Central memory CD4-positive, alpha-beta T cell (primary cell): ENCODE measurements around the gene NPAS3.

Experiments
- DNase-seq: peaks from one replicate; pipeline ENCODE4 v3.0.0; 2022

Gene NPAS3

DNA sequence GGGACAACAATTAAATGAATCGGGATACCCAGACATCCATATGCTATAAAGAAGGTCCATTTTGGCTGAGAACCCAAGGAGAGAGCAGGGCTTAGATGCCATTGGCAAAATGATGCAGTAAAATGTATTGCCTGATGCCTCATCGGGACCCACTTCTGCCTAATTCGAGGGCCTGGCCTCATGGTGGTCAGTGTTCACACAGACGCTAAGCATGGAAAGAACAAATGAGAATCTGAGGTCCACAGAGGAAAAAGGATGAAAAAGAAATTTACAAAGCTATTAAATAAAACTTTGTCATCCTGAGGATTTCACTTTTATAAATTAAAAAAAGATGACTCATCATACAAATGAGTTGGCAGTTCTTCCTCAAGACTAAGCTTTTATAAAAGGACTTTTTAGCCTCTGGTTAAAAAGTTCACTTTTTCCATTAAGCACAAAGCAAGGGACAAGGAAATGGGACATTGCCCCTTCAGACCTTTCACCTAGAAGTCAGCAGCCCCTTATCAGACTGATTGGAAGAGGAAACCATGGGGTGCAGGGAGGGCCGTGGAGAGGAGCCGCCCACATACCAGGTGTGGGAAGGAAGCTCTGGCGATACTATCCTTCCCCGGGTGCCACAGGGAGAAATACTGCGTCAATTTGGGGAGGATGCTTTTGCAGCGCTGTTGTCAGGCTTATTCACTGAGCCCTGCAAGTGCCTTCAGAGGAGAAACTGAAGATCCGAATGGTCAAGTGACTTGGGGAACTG, 836.2 kb downstream of the NPAS3 start:
- no peak for DNase-seq

DNA sequence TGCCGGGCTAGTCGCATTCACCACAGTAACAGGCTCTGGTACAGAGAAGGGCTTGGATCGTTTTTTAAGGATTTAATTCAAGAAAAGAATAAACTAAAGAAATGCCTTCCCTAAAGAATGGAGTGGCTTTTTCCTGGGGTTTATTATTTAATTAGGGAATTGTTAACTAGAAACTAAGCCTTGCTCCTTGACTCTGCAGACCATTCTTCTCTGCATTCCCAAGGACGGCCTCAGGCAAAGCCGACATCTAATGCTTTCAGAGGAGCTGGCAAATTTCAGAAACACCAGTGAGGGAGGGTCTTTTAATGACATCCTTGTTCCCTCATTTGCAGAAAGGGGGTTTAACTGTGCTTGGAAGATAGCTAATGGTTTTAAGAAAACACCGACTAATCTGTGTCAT, 838.2 kb downstream of the NPAS3 start:
- DNase-seq, result no peak

DNA sequence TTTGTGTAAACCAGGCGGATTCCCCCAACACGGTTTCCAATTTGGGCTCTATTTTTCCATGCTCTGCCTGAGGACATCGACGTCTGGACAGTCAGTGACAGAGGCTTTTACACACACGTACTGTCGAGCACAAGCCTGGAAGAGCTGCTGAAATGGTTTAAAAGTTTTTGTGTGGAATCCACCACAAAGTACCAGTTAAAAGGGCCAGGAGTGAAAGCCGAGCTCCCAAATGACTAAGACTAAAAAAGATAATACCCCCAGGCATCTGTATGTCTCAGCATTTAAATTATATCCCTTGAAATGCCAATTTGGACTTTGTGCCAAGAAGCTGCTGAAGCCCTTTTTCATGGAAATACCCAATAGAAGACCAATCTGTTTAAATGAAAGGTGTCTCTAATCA, 839.0 kb downstream of the NPAS3 start:
- no peak for DNase-seq

DNA sequence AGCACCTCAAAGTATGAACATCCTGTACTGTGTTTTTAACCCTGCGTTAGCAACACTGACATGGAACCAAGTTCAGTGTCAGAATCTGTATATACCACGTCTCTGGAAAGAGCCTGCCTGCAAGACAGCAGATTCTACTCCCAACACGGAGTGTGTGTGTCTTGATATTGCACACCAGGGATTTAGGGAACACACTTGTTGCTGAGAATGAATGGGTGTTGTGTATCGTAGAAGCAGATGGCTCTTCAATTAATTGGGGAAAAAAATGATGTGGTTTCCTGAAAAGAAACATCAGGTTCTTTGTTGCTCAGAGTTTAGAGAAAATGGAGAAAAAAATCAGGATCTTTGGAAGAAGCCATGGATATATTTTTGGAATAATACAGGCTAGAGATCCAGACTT, 841.4 kb downstream of the NPAS3 start:
- no peak for DNase-seq

DNA sequence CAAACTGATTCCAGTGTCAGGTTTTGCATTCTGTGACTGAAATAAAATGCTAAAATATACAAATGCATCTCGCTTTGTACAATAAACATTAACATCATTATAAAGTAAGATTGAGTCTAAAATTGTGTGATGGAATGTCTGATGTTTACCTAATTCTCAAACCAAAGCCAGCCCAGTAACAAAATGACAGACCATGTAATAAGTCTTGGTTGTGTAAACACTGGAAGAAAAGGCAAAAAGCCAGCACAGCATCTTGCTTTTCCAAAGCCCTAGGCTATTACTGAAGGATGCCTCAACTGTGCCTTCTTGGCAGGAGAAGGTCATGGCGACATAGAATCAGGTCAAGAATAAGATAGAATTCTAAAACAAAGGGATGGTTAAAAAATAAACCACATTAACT, 842.6 kb downstream of the NPAS3 start:
- DNase-seq, result no peak

DNA sequence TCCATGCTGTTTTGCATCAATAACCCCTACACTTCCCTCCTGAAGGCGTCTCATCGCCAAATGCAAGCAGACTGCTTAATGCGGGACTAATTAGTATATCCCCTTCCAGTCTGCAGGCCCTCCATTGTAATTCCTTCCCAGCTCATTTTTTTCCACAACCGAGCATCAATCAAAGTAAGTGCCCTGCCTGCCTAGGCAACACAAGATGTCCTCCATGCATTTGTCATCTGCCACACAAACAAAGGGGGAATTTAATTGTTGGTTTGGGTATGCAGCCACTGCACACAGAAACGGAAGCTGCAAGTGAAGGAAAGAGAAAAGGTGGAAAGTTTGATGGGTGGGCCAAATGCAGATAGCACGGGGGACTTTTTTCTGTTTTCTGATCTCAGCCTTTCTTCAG, 844.2 kb downstream of the NPAS3 start:
- DNase-seq, result no peak

DNA sequence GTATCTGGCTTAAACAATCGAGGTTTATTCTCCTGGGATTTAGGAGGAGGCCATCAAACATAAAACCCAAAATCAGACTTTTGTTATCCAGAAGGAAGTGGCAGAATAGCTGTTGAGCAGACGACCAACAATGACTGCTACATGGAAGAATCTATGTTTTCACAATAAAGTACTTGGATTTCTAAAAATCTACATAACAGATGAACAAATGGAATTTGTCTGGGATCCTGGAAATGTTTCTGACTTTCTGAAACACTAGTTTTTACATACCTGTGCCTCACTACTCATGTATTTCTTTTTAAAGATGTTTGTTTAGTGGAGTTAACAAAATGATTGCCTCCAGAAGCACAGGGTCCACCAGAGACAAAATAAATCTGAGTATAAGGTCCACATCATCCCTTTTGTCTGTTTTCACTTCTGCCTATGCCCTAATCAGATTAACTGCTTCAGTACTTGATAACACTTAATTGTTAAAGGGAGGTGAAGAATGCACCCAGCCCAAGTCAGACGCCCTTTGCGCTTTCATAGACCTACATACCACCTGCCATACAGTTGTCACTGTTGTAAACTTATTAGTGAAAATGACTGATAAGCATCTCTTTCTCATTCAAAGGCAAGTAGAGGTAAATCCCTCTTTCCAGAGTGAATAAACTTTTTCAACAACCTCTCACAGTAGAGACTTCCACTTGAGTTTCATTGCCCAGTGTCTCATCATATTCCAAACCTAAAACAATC, 847.6 kb downstream of the NPAS3 start:
- DNase-seq, result no peak

DNA sequence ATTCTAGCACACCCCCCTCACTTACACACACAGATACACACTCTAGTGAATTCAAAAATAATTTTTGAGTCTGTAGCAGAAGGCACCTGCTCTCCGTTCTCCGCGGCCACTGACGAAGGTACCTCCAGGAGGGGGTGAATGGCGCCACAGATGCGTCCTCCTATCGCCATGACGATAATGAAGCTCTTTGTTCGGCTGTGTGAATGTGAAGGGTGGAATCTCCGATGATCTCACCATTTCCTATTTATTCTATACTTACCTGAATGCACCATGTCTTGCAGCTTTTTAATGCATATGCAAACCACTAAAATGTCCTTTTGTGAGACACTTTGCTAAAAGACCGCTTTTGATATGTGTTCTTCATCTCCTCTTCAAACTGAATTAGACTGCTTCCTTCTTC, 849.5 kb downstream of the NPAS3 start:
- no peak for DNase-seq

DNA sequence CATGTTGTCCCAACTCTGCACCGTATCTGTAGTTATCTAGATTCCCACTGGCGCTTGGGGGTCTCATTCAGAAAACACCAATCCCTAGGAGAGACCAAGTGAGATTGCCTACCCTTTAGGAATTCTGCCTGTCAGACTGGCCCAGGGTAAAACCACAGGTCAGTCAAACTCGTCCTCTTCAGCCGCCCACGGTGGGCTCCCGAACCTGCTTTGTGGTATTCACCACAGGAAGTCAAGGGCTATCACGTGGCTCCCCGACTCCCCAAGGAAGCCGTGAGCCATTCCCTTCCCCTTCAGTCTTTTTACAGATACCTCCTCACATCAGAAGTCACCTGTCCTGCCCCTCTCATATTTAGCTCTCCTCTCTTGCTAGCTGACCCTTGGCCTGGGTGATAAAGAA, 852.3 kb downstream of the NPAS3 start:
- no peak for DNase-seq

DNA sequence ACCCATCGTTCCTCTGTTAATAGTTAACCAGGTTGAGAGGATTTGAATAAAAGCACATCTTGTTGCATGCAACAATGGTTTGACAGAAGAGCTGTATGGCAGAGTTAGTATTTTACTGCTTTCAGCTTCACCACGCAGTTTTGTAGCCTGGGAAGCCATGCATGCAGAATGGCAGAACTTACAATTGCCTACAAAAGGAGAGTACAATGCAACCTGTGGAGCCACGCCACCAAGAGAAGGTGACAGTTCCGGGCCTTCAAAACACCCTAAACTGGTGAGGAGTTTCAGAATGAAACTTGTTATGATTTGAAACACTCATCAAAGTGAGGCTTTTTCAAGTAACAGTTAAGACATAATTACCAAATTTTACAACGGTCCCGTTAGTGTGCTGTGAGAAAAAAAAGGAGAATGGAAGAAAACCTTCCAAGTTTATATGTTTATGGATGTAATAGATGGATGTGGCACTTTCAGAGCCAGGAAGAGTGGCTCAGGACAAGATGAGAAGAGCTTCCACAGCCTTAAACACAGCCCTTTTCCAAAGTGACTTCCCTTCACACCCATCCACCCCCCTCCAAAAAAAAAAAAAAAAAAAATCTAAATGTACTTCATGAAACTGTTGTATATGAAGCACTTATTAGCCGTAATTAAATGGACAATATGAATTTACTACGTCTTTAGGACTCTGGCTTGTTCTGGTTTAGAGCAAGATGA, 853.5 kb downstream of the NPAS3 start:
- no peak for DNase-seq

DNA sequence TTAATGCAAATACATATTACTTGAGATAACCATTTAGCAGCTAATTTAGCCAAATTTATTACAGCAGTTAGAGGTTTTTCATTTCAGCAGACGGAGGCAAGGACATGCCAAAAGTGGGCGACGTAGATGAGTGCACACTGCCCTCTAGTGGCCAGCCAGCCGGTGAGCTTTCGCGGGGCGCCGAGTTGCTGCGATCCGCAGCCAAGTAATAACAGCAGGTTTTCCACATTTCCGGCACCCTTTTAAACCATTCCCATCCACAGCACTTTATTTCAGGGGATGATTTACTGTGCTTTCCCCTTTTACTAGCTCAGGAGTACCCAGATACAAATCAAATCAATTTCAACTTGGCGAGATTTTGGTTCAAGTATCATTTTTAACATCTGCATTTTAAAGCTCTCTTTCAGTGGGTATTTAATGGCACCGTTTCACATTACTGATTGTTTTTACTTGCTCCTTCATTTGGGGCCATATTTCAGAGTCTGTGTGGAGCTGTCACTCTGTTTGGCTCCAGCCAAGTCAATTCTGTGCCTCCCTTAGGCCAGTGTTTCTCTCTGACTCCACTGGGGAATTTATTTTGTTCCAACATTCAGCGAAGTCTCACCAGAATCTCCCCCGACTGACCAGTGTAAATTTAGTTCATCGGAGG, 854.2 kb downstream of the NPAS3 start:
- peak; percentile 31 for DNase-seq

DNA sequence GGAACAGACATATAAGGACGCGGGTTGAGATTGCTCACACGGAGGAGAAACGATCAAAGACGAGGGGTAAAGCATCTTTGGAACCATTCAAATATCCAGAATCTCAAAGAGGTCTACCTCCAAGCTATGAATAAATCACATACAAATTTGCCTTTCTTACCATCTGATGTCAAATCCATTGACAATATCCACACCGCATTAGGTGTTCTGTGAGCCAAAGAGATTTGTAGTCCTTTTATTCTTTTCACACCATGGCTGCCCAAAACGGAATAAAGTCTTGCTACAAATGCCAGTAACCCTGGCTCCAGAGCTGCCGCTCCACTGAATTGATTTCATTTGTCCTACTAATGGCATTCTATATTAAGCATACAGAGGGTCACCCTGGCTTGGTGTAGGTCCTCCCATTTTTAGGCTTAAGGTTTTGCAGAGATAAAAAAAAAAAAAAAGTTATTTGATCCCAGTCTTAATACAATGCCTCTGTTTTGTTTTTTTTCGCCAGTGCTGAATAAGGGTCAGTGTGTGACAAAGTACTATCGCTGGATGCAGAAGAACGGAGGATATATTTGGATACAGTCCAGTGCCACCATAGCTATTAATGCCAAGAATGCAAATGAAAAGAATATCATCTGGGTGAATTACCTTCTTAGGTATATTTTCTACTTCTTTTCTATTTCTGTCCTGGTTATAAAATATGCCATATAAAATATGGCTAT, 854.9 kb downstream of the NPAS3 start:
- no peak for DNase-seq

DNA sequence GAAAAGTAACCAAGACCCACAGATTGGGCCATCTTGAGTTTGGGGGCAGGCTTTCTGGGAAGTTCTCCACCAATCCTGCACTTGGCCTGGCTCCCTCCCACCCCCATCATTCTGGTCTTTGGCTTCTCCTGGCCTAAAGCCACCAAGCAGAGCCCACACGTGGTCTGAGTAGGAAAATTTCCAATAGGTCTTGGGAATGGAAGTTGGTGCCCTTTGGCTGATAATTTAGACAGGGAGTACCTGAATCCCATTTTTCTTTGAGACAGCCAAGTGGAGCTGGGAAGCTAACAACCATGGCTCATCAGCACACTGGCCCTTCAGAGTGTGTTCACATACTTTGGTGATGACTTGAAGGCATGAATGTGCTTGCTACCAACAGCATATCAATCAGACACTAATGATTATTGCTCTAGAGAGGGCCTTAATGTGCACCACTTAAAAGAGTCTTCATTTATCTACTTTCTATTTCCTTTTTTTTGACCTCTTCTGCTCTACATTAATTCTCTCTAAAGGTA, 856.2 kb downstream of the NPAS3 start:
- DNase-seq, result no peak

DNA sequence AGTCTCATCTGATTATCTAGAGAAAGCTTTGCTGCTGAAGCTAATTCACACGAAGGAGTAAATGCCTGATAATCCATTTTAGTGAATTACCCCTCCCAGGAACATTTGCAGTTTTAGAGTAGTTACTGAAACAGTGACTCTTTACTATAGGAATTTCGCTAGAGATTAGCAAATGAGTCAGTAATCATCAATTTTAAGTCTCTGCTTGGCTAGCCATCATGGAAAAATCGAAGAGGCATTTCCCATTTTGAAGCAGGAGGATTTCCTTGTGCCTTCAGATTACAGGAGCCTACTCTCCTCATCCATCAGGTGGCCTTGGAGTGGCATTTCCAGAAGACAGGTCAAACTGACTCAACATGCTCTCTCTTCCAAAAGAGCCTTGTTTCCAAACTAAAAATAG, 857.7 kb downstream of the NPAS3 start:
- no peak for DNase-seq

DNA sequence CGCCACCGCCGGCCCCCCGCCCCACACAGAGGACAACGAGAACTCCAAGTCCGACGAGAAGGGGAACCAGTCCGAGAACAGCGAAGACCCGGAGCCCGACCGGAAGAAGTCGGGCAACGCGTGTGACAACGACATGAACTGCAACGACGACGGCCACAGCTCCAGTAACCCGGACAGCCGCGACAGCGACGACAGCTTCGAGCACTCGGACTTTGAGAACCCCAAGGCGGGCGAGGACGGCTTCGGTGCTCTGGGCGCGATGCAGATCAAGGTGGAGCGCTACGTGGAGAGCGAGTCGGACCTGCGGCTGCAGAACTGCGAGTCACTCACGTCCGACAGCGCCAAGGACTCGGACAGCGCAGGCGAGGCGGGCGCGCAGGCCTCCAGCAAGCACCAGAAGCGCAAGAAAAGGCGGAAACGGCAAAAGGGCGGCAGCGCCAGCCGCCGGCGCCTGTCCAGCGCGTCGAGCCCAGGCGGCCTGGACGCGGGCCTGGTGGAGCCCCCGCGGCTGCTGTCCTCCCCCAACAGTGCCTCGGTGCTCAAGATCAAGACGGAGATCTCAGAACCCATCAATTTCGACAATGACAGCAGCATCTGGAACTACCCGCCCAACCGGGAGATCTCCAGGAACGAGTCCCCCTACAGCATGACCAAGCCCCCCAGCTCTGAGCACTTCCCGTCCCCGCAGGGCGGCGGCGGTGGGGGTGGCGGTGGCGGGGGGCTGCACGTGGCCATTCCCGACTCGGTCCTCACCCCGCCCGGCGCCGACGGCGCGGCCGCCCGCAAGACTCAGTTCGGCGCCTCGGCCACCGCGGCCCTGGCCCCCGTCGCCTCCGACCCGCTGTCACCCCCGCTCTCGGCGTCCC, 861.3 kb downstream of the NPAS3 start:
- DNase-seq, result no peak

DNA sequence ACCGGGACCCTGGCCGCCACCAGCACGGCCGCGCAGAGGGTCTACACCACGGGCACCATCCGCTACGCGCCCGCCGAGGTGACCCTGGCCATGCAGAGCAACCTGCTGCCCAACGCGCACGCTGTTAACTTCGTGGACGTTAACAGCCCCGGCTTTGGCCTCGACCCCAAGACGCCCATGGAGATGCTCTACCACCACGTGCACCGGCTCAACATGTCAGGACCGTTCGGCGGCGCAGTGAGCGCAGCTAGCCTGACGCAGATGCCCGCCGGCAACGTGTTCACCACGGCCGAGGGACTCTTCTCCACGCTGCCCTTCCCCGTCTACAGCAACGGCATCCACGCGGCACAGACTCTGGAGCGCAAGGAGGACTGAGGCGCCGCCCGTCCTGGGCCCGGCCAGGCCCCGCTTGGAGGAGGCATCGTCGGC, 862.1 kb downstream of the NPAS3 start:
- DNase-seq, result no peak

DNA sequence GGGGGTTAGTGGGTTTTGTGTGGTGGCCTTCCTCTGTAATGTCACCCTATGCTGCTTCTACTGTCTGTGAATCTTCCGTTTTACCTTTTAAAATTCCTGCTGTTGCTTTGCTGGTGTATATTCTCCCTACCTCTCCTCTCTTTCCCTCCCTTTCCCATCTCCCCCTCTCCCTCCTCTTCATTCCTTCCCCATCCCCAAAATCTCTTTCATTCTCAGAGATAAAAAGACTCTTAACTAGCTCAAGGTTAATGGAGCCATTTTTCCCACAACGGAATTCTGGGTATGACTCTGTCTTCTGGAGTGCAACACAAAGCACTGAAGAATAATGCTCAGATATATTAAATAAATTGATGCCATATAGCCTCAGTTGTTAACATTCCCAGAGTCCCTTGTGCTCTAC, 864.1 kb downstream of the NPAS3 start:
- DNase-seq, result no peak

DNA sequence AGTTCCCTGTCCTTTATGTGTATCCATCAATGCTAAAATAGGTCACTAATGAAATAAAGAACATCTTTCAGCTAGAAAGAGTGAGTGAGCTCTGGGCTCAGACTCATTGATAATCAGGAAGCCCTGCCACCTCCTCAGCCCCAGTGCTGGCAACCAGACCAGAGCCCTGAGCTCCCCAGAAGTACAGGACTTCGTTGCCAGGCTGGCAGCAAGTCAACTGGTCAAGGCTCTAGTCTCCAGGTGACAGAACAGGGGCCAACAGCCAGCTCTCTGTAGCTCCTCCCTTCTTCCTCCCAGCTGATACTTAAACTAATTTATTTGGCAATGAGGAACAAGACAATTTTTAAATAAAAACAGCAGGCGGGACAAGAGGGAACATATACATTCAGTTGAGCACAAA, 866.9 kb downstream of the NPAS3 start:
- no peak for DNase-seq

DNA sequence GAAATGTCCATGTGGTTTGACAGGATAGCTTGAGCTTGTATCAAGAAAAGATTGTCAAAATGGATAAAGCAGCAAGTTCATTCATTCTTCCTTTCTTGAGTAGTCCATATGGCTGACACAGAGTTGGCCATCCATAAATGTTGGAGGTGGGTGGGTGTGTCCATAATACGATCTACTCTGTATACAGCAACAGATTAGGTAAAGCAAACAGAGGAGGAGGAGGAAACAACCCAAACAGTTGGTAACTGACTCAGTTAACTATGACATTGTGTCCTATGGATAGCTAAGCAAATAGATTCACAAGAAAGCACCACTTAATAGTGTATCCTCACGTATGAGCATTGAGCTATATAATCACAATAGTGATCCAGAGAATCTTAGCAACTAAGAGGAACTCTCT, 868.2 kb downstream of the NPAS3 start:
- DNase-seq, result no peak

DNA sequence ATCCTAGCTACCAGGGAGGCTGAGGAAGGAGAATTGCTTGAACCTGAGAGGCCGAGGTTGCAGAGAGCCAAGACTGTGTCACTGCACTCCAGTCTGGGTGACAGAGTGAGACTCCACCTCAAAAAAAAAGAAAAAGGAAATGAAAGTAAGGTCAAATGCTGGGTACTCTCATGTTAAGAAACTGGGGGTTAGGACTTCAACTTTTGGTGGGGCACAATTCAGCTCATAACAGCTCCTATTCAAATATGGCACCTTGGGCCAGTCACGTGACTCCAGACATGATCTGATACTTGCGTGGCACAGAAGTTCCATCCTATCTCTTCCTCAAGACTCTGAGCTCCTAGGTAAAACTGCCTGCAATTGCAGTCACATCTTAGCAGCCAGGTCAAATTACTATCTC, 869.5 kb downstream of the NPAS3 start:
- no peak for DNase-seq

DNA sequence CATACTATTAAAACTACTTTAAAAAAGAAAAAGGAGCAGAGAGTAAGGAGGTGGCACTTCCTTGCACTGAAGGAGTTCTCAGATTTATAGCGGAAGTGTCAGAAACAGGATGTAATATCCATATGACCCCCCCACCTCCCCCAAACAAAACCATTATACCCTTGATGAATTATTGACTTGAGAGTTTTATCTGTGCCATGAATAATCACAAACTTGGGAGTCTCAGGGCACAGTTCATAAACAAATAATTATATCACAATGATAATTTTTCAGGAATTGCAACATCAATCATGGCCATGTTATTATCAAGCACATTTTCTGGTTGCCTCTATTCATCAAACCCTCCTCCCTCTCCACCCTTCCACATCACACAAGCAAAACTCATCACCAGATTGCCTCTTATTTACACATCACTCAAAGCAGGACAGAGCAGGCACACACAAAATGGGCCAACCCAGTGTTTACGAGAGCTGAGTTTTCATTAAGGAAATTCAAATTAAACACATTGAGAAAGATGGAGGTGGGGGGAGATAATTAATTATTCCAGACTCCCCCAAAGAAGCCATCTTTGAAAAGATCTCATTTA, 870.8 kb downstream of the NPAS3 start:
- DNase-seq, result no peak
